ENCODE results near the gene TFF1. TPM values are rescaled to one million over a fixed set of nuclear protein-coding genes. Genes with fewer than 3 reads are reported as not detected.

Gene TFF1
- total RNA-seq, 1 experiment from 2014 or later = 2.2 TPM

DNA sequence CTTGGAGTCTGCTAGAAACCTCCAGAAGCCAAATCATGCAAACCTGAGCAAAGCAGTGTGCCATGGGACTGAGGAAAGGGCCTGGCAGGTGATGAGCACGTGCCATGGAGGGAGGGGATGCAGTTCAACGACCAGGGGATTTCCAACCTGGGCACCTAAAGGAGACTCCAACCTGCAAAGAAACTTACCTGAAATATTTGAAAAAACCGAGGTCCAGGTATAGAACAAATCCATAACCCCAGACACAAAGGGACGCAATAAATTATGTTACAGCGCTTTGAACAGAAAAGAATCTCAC, 46.2 kb upstream of the TFF1 start:
- Histone ChIP-seq H3K4me1 (replicated peaks; ENCODE audit: insufficient read depth) (0 out of 2 replicates have a peak, but pooled peaks cover 9% of the 10 kb centered on the region), H3K27me3 (ENCODE audit: insufficient read depth, low read depth) (no peaks in the 10 kb centered on the region), H3K9me3 (ENCODE audit: insufficient read depth, low read depth) (no peaks in the 10 kb centered on the region), H3F3A (ENCODE audit: insufficient read depth, low read depth) (no peaks in the 10 kb centered on the region), H3K36me3 (ENCODE audit: low read depth) (no peaks in the 10 kb centered on the region), H3K4me3 (no peak overlapping the region), H3K9me2 (ENCODE audit: insufficient read depth) (no peaks in the 10 kb centered on the region), H3K79me2 (ENCODE audit: low read depth) (no peaks in the 10 kb centered on the region), H3K27ac (no peak overlapping the region), H4K20me1 (ENCODE audit: insufficient read depth) (no peaks in the 10 kb centered on the region), H2AFZ (no peak overlapping the region), H3K4me2 (no peak overlapping the region)
- POLR2A ChIA-PET (ENCODE audit: unreplicated experiment) = no interaction called here
- no peak for TF ChIP-seq EZH2 (IDR thresholded peaks at IDR 0.05; ENCODE audit: low read depth)
- TF ChIP-seq, protein P1, sequence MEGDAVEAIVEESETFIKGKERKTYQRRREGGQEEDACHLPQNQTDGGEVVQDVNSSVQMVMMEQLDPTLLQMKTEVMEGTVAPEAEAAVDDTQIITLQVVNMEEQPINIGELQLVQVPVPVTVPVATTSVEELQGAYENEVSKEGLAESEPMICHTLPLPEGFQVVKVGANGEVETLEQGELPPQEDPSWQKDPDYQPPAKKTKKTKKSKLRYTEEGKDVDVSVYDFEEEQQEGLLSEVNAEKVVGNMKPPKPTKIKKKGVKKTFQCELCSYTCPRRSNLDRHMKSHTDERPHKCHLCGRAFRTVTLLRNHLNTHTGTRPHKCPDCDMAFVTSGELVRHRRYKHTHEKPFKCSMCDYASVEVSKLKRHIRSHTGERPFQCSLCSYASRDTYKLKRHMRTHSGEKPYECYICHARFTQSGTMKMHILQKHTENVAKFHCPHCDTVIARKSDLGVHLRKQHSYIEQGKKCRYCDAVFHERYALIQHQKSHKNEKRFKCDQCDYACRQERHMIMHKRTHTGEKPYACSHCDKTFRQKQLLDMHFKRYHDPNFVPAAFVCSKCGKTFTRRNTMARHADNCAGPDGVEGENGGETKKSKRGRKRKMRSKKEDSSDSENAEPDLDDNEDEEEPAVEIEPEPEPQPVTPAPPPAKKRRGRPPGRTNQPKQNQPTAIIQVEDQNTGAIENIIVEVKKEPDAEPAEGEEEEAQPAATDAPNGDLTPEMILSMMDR (conservative IDR thresholded peaks at IDR 0.05) = no peak
- no TSS peak for BruUV-seq (replicated peaks)
- intact Hi-C loops (cut with micrococcal nuclease; ENCODE audit: unreplicated experiment) = no loop called here
- no peak for DNase-seq
- CTCF ChIA-PET = no interaction called here

DNA sequence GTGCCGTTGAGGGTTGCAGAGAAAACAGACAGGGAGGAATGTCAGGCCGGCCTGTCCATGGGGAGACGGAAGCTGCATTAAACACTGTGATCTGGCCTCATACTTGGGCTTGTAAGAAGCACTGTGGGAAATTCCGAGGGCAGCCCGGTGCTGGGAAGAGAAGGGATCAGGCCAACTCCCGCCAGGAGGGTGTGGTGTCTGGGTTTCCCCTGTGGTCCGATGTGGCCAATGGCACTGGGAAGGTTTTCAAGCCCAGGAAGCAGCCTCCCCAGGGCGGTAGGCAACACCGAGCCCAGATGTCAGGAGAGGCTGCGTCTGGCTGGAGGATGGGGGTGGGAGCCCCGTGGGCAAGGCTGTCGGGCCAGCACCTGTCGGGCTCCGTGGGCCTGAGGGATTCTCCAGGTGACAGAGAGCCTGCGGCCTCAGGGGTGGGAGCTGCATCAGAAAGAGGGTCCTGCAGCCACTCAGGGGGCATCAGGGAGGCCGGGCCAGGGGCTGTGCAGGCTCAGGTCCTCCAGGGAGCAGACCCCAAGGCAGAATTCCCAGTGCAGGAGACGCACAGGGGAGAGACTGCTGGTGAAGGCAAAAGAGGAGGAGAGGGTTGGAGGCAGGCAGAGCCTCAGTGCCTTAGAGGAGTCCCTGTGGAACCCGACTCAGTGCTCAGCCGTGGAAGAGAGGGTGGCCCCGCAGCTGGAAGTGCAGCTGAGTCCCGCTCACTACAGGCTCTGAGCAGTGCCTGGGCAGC, 45.7 kb upstream of the TFF1 start:
- no TSS peak for BruUV-seq (replicated peaks)
- H3K27ac ChIP-seq = no peak overlapping the region

DNA sequence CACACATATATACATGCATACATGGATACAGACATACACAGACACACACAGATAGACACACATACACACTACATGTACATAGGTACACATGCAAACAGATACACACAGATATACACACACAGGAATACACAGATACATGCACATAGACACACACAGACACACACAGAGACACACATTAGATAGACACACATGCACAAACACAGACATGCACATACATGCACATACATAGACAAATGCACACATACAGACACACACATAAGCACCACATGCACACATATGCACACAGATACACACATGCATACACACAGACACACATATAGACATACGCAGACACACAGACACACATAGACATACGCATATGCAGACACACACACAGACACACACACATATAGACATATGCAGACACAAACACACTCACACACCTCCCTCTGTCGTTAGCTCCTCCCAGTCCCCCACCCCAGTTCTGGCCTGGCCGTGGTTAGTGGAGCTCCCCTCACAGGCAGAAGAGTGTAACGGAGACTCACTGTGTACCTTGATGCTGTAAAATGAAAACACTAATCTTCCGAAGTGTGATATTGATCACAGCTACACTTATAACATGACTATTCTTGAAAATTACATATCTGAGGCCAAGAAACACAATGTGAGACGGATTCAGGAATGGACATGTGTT, 45.0 kb upstream of the TFF1 start:
- H3F3A ChIP-seq (ENCODE audit: insufficient read depth, low read depth) = no peaks in the 10 kb centered on the region
- H2AFZ ChIP-seq = no peak overlapping the region
- BruUV-seq (replicated peaks) = no TSS peak
- no peaks in the 10 kb centered on the region for H3K36me3 ChIP-seq (ENCODE audit: low read depth)
- H3K4me3 ChIP-seq = no peak overlapping the region
- no peaks in the 10 kb centered on the region for H3K27me3 ChIP-seq (ENCODE audit: insufficient read depth, low read depth)
- H3K79me2 ChIP-seq (ENCODE audit: low read depth) = no peaks in the 10 kb centered on the region
- no peak overlapping the region for H3K4me2 ChIP-seq
- no peak for DNase-seq
- H3K27ac ChIP-seq = no peak overlapping the region
- no peaks in the 10 kb centered on the region for H3K9me2 ChIP-seq (ENCODE audit: insufficient read depth)
- TF ChIP-seq, protein P1 (conservative IDR thresholded peaks at IDR 0.05) = no peak
- no peak for TF ChIP-seq EZH2 (IDR thresholded peaks at IDR 0.05; ENCODE audit: low read depth)
- H3K4me1 ChIP-seq (replicated peaks; ENCODE audit: insufficient read depth) = 0 out of 2 replicates have a peak, but pooled peaks cover 9% of the 10 kb centered on the region
- no peaks in the 10 kb centered on the region for H3K9me3 ChIP-seq (ENCODE audit: insufficient read depth, low read depth)
- ChIA-PET CTCF (no interaction called here), POLR2A (ENCODE audit: unreplicated experiment) (no interaction called here)
- intact Hi-C loops (cut with micrococcal nuclease; ENCODE audit: unreplicated experiment) = no loop called here
- no peaks in the 10 kb centered on the region for H4K20me1 ChIP-seq (ENCODE audit: insufficient read depth)

More for the DNA sequence above, 45.7 kb upstream of the TFF1 start:
- no peak for TF ChIP-seq EZH2 (IDR thresholded peaks at IDR 0.05; ENCODE audit: low read depth)
- TF ChIP-seq, protein P1 (conservative IDR thresholded peaks at IDR 0.05) = no peak
- no peak for DNase-seq
- H4K20me1 ChIP-seq (ENCODE audit: insufficient read depth) = no peaks in the 10 kb centered on the region
- no peak overlapping the region for H3K4me2 ChIP-seq
- no peaks in the 10 kb centered on the region for H3F3A ChIP-seq (ENCODE audit: insufficient read depth, low read depth)
- POLR2A ChIA-PET (ENCODE audit: unreplicated experiment) = no interaction called here
- CTCF ChIA-PET = no interaction called here
- H3K4me3 ChIP-seq = no peak overlapping the region
- H3K36me3 ChIP-seq (ENCODE audit: low read depth) = no peaks in the 10 kb centered on the region
- H2AFZ ChIP-seq = no peak overlapping the region
- H3K27me3 ChIP-seq (ENCODE audit: insufficient read depth, low read depth) = no peaks in the 10 kb centered on the region
- H3K4me1 ChIP-seq (replicated peaks; ENCODE audit: insufficient read depth) = 0 out of 2 replicates have a peak, but pooled peaks cover 9% of the 10 kb centered on the region
- no peaks in the 10 kb centered on the region for H3K79me2 ChIP-seq (ENCODE audit: low read depth)
- intact Hi-C loops (cut with micrococcal nuclease; ENCODE audit: unreplicated experiment) = no loop called here
- H3K9me3 ChIP-seq (ENCODE audit: insufficient read depth, low read depth) = no peaks in the 10 kb centered on the region
- no peaks in the 10 kb centered on the region for H3K9me2 ChIP-seq (ENCODE audit: insufficient read depth)
